Daoy (cell line): ENCODE data around the gene CALN1. TPM values are rescaled to one million over a fixed set of nuclear protein-coding genes. Genes with fewer than 3 reads are reported as not detected.
A peak's percentile ranks its signal among the peaks of the same experiment; 100 is the strongest.
"Not testable (repeated sequence)": the region's sequence is repeated elsewhere in the genome, so short reads cannot be mapped to it uniquely, and the experiment has no call there.

Source experiments
- DNase-seq: peaks from one replicate; pipeline ENCODE4 v3.0.0-alpha.2; 2015; ENCODE audit warnings: low read depth
- total RNA-seq: library from RNA; depleted of rRNA; stranded (reverse); fragments of >200 nt; shearing (Covaris generic); gene quantifications from 2 replicates; pipeline ENCODE4 v1.2.3, GENCODE V29; 2014

CALN1 gene
- total RNA-seq, 1 experiment from 2014 or later: 2.8 TPM

DNA sequence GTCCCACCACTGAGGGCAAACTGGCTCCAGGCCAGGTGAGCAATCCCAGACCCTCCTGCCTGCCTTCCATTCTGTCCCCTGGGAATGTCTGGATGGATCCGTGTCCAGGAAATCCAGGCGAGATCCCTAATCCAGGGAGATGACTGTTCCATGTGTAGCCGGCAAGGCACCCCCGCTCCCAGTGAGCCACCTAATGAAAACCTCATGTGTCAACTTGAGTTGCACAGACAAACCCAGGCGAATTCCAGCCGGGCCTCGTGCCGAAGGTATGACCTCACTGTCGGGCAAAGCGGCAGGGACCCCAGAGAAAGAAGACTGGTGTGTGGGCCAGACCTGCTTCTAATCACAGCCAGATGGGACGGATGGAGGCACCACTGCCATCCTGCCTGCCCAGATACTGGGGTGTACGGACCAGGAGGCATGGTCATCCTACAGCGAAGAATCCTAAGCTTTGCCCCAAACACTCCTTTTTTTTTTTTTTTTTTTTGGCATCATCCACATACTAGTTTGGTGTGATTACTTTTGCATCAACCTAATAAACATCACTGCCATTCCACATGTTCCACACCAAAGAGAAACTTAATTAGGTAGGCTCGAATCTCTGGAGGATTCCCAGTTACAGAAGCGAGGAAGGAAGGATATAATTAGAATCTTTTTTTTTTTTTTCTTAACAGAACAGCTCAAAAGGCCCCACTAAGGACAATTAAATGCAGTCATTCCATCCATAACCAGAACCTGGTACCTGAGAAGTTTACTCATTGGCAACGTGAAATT lies 313.1 kb downstream of the CALN1 start:
- peak; percentile 81 for DNase-seq

DNA sequence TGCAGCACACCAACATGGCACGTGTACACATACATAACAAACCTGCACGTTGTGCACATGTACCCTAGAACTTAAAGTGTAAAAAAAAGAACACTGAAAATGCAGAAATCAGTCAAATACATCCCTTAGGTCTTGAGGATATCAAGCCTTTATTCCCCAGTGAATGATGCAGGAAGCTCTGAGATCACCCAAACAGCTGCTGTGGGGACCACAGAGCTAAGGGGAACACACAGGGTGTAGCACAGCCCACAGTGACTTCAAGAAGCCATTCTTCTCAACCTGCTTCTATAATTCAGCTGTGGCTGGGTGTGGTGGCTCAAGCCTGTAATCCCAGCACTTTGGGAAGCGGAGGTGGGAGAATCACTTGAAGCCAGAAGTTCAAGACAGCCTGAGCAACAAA lies 314.9 kb downstream of the CALN1 start:
- DNase-seq: no peak

DNA sequence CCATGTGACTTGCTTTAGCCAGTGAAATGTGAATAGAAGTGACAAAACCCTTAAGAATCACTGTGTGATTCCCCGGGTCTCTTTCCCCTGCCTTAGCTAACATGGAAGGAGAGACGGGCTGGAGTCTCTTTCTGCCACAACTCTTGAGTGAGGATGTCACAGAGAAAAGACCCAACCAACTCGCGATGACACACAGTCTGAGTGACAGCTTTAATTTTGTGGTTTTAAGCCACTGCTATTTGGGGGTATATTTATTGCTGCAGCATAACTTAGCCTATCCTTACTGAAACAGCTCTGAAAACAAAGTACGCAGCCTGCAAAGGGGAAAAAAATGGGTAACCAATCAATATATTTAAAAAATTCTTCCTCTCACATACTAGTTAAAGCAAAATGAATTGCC lies 319.4 kb downstream of the CALN1 start:
- no peak for DNase-seq

DNA sequence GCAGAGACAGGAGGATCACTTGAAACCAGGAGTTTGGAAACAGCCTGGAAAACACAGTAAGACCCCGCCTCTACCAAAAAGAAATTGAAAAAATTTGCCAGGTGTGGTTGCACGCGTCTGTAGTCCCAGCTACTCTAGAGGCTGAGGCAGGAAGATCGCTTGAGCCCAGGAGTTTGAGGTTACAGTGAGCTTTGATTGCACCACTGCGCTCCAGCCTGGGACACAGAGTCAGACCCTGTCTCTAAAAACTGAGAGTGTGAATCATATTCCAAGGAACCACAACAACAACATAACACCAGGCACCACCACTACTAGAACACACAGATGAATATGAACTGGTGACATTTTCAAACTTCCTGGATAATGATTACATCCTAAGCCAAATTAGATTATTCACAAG lies 324.2 kb downstream of the CALN1 start:
- DNase-seq: peak; percentile 17

DNA sequence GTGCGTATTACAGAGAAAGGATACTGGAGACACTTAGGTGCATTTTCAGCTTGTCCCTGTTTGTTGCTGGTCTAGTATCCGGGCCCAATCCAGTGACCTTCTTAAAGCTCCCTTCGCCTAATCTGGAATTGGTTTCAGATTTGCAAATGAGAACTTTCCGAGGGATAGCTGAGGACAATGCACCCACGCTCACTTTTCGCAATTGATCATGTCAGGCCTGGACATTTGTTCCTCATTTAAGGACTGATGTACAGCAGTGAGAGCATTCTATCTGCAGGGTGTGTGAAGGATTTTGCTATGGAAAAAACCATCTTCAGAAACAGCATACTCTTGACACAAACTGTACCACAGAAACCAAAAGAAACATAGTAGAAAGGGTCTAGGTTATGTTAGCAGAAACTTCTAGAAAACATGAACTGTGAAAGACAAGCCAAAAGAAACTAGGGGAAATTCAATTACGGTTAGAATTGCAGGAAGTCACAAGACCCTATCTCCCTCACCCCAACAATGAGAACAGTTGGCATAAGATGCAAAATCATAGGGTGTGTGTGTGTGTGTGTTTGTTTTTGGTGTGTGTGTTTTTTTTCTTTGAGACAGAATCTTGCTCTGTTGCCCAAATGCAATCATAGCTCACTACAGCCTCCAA lies 331.1 kb downstream of the CALN1 start:
- no peak for DNase-seq

DNA sequence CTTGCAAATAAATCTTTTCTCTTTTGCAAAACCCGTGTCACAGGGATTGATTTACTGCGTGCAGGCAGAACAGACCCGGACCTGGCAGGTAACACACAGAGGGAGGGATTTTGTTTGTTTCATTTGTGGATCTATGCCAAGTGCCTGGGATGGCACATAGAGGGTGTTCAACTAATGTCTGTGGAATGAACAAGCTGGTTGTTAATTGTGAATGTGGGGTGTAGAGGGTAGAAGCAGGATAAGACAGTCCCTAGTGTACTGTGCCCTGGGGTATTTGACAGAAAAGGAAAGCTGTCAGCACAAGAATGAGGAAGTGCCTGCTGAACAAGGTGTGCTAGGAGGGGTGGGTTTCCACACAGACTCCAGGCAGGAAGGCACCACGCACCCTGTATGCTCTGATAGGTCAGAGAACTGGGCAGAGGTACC lies 331.8 kb downstream of the CALN1 start:
- no peak for DNase-seq

DNA sequence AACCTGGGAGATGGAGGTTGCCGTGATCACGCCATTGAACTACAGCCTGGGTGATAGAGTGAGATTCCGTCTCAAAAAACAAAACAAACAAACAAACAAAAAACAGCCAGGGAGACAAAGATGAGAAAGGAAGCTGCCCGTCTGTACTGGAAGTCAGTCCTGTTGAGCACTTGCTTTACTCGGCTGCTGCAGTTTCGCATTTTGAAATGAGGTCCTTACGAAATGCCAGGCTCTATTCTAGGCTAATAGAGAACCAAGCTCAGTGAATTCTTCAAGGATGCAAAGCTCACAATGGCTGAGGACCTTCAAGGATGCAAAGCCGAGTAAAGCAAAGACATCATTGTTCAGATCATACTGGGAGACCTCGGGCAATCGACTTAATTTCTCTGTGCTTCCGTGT lies 333.3 kb downstream of the CALN1 start:
- no peak for DNase-seq

DNA sequence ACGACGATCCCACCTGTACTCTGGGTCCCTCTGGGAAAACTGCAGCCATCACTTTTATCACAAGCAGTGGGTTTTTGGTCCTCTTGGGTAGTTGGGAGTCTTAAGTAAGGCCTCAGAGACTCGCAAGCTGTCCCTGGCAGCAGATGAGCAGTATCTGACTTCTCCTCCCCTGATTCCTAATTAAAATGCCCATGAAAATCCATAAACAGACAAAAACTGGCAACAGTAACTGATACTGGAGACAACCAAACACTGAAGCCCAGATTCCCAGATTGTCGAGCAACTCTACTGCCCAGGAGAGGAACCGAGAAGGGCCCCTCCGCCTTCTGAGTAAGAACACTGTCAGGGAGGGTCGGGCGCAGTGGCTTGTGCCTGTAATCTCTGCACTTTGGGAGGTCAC lies 333.8 kb downstream of the CALN1 start:
- DNase-seq: no peak

DNA sequence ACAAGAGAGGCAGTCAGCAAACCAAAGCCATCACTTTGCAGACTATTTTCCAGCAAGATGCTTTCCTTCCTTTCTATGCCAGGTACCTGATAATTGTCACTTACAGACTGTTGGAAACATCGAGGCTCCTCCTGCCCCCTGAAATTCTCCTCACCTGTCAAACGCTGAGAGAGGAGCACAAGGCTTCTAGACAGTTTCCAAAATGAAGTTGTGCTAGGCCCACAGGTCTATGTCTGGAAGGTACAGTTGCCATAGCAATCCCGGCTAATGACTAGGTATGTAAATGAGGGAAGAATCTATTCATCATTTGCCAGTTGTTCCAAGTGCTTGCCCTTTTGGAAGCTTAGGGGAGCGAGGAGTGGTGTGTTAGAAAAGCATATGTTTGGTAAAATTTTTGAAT lies 334.4 kb downstream of the CALN1 start:
- no peak for DNase-seq

DNA sequence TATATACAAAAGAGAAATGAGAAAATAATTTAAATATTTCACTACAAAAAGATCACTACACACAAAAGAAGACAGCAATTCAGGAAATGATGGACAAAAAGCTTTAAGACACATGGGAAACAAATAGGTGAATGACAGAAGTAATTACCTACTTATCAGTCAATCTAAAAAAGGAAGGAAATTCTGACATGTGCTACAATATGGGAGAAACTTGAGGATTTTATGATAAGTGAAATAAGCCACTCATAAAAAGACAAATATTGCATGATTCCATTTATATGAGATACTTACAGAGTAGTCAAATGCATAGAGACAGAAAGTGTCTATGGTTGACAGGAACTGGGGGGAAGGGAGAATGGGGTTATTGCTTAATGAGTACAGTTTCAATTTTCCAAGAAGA lies 339.2 kb downstream of the CALN1 start:
- DNase-seq: no peak

DNA sequence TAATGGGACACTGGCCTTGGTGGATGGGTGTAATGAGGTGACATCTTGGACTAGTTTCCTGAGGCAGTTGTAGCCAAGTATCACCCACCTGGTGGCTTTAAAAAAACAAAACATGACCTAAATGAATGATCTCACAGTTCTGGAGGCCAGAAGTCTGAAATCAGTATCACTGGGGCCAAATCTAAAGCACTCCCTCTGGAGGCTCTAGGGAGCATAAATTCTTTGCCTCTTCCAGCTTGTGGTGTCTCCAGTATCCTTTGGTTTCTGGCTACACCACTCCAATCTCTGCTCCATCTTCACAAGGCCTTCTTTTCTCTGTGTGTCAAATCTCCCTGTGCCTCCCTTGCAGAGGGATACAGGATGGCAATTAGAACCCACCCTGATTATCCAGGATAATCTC lies 342.9 kb downstream of the CALN1 start:
- no peak for DNase-seq

DNA sequence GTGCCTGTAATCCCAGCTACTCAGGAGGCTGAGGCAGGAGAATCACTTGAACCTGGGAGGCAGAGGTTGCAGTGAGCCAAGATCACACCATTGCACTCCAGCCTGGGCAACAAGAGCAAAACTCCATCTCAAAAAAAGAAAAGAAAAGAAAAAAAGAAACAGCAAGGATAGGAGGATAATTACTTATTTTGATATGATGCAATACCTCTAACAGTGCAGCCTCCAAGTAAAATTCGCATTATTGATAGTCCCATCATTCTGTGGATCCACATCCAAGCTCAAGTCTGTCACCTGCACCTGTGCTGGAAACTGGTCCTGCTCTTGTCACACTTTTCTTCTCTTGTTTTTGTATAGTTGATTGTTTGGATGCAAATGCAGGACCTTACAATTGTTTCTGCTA lies 346.4 kb downstream of the CALN1 start:
- DNase-seq: not testable (repeated sequence)

DNA sequence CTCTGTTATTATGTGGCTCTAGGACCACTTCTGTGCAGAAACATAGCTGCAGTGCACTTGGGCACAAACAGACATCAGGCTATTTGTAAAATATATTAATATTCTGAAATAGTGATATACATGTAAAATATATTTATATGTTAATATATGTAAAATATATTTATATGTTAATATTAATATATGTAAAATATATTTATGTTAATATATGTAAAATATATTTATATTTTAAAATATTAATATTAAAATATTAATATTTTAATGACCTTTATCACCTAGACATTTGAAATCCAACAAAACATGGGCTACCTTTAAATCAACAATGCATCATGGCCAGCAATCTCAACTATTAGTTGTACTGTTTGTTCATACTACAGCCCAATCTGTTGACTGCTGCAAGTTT lies 347.2 kb downstream of the CALN1 start:
- no peak for DNase-seq

DNA sequence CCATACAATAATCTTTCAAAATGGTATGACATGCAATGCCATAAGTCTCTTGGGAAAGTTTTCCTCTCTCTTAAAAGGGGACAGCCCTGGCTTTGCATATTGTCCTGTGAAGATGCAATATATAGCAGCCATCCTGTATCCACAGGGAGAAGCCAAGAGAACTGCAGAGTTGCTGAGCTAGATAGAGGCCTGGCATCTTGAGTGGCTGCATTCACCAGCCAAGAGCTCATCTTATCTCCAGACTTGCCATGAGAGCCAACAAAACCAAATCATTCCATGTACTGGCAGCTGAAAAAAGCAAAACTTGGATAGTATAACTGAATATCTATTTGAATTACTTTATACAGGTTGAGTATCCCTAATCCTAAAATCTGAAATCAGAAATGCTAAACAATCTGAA lies 348.8 kb downstream of the CALN1 start:
- DNase-seq: no peak

DNA sequence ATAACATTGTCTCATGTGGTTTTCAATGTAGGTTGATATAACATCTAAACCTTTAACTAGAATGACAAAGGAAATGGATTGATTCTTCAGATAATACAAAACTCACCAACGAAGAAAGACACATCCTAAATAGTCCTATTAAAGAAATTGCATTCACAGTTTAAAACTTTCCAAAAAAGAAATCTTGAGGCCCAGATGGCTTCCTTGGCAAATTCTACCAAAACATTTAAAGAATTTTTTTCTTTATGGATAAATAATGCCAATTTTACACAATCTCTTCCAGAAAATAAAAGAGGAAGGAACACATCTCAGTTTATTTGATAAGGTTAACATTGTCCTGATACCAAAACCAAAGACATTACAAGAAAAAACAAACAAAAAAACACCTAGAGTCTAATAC lies 349.5 kb downstream of the CALN1 start:
- no peak for DNase-seq

DNA sequence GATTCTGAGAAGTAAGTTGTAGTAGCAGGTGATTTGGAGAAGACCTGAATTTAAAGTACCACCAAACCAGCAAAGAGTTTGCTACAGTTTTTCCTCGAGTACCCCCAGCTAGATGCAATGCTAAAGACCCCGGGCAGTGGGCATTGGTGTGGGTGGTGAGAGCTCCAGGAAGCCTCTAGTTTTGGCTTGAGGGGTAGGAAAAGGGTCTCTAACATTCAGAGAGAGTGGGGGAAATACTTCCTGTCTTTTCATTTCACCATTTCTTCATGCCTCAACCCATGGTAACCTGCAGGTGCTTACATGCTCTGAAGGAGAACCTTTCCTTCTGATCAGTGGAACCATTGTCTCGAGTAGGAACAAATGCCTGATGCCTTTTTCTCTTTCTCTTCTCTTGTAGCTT lies 352.2 kb downstream of the CALN1 start:
- no peak for DNase-seq

DNA sequence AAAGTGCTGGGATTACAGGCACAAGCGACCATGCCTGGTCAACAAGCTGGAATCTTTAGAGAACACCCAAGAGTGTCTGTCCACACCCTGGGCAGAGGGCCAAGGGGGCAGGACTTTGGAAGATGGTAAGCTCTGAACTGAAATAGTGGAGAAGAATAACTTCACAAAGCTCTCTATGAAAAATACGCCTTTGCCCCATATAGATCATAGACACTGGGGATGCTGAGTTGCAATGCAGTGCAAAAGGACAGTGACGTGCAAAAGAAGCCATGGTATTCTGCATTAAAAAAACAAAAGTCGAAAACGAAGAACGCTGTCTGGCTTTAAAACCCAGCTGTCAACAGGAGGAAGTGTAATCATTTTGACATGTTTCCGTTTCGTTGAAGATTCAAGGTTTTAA lies 353.6 kb downstream of the CALN1 start:
- DNase-seq: no peak

DNA sequence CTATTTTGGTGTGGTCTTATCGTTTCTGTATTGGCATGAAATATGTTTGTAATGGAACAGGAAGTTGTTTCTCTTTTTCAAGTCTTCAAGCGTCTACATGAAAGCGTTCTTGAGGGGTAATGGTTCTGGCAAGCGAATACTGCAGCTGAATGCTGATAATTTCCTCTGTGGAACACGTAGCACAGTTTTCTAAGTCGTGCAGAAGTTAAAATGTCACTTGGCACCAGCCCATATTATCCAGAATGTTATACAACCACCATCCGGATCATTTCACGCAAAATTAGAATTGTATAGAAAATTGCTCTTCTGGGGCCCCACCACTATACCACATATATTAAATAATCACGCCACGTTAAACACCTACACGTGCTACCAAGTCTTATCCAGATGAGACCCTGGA lies 354.3 kb downstream of the CALN1 start:
- no peak for DNase-seq

DNA sequence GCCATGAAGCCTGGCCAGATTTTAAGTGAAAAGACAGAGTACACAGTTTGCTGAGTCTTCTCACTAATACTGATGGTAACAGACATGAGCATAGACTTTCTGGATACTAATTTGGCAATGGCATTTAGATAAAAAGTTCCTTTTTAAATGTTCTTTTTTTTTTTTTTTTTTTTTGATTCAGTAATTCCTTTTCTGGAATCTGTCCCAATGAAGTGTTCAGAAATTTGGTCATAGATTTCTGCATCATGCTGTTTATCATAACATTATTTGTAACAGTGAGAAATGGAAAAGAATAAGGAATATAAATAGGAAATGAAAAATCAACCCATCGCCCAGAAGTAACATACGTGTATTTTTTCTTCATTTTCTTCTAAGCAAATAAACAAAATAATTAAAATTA lies 354.9 kb downstream of the CALN1 start:
- DNase-seq: no peak

DNA sequence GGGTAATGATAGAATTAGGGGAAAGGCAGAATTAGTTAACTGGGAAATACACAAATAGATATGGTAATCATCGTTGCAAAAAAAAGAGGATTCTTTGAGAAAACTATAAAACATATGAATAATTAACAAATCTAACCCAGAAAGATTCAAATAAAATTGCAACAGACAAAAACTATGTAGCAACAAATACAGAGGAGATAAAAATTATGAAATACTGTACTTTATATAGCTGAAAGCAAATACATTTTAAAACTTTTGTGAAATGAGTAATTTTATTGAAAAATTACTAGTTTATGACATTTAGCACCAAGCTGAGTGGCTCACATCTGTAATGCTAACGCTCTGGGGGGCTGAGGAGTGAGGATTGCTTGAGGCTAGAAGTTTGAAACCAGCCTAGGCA lies 356.7 kb downstream of the CALN1 start:
- no peak for DNase-seq

DNA sequence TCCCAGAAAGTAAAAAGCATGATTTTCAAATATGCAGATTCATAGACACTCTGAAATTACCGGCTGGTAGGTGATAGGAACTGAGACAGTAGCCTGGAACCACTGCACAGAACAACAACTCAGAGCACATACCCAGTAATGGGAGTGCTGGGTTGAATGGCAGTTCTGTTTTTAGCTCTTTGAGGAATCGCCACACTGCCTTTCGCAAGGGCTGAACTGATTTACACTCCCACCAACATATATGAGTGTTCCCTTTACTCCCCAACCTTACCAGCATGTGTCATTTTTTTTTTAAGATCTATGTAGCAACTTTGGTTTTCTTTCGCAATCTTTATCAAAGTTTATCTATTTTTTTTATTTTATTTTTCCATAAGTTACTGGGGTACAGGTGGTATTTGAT lies 358.8 kb downstream of the CALN1 start:
- DNase-seq: no peak

DNA sequence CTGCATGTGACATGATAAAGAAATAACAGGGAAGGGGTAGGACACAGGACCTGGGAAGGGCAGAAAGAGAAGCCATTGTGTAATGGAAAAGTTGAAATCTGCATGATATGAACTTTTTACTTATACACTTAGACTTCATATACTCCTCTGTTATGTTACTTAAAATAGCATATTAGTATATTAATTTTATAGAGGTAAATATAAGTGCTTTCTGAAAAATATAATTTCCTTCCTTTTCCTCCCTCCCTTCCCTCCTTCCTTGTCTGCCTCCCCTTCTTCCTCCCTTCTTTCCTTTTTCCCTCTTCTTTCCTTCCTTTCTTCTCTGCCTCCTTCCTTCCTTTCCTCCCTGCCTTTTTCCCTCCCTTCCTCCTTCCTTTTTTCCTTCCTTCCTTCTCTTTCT lies 363.7 kb downstream of the CALN1 start:
- DNase-seq: no peak

DNA sequence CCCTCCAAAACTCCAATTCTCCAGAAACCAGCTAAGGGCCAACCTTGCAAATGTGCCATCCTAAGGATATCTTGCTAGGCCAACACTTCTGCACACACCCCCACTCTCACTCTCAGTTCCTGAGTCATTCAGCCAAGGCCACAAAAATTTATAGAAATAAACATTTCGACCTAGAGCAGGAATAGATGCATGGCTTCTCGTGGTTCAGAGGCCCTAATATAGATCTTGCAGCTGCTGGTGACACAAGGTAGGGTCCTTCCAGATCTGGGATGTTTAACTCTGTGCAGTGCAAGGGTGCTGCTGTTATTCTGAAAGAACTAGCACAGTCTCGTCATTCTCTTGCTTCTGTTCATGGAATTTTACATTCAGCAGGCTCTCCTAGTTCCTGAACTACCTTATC lies 369.3 kb downstream of the CALN1 start:
- DNase-seq: peak; percentile 9

DNA sequence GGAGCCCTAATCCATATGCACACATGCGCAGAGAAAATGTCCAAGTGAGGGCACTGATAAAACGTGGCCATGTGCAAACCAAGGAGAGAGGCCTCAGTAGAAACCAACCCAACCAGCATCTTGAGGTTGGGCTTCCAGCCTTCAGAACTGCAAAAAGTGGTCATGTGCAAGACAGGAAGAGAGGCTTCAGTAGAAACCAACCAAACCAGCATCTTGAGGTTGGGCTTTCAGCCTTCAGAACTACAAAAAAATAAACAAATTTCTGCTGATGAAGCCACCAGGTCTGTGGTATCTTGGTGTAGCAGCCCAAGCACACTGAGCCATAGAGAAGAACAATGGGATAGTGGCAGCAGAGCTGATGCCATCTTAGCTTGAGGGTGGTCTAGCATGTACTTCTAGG lies 371.5 kb downstream of the CALN1 start:
- DNase-seq: no peak
